CD8-positive, alpha-beta memory T cell (primary cell): ENCODE measurements around the gene ZBTB42. TPM values are rescaled to one million over a fixed set of nuclear protein-coding genes. Genes with fewer than 3 reads are reported as not detected.

ENCODE experiments used
- CTCF ChIA-PET: fragments of 350-600 bp; sonication (Branson Sonifier 250); formaldehyde crosslinking; loops from one replicate; lab custom pipeline; 2021; ENCODE audit warnings: antibody characterized with exemption; lab: Charles Lee
- POLR2A ChIA-PET: fragments of 350-600 bp; sonication (Branson Sonifier 250); formaldehyde crosslinking; loops from one replicate; lab custom pipeline; 2021; ENCODE audit warnings: antibody characterized with exemption; lab: Charles Lee
- DNase-seq, 5 donors: peaks; one replicate each; pipeline versions ENCODE4 v3.0.0 to v3.0.0-alpha.2; 2020 to 2022; ENCODE audit warnings: mixed read lengths in 1 of 5
- H3K27ac ChIP-seq: one replicate; pipeline ENCODE4 v1.7.0; 2013; ENCODE audit warnings: low read depth, mild to moderate bottlenecking, low read length, moderate library complexity
- H3K27me3 ChIP-seq: 2 replicates; pipeline ENCODE4 v1.7.0; 2013; ENCODE audit warnings: low read length, mild to moderate bottlenecking; ENCODE audit not compliant: insufficient read depth, poor library complexity, severe bottlenecking
- H3K36me3 ChIP-seq: 2 replicates; pipeline ENCODE4 v1.7.0; 2013; ENCODE audit warnings: mild to moderate bottlenecking, low read length, moderate library complexity; ENCODE audit not compliant: insufficient read depth
- H3K4me1 ChIP-seq: 2 replicates; pipeline ENCODE4 v1.7.0; 2013; ENCODE audit warnings: mild to moderate bottlenecking, low read length, moderate library complexity; ENCODE audit not compliant: insufficient read depth
- H3K4me3 ChIP-seq: 2 replicates; pipeline ENCODE4 v1.7.0; 2013; ENCODE audit warnings: mild to moderate bottlenecking, low read length
- H3K9me3 ChIP-seq: 2 replicates; pipeline ENCODE4 v1.7.0; 2013; ENCODE audit warnings: mild to moderate bottlenecking, low read length
- H3K27ac Mint-ChIP-seq, 8 donors: one replicate each; pipeline ENCODE4 v1.8.0; 2020 to 2021; ENCODE audit warnings: mixed read lengths in 8 of 8, mild to moderate bottlenecking in 6 of 8, inconsistent platforms in 3 of 8, moderate library complexity in 3 of 8
- H3K27me3 Mint-ChIP-seq, 2 donors: one replicate each; pipeline ENCODE4 v1.8.0; 2020 to 2021; ENCODE audit warnings: mixed read lengths in 2 of 2, mild to moderate bottlenecking in 1 of 2, moderate library complexity in 1 of 2
- H3K36me3 Mint-ChIP-seq, 3 donors: one replicate each; pipeline ENCODE4 v1.8.0; 2020 to 2021; ENCODE audit warnings: mixed read lengths in 3 of 3, inconsistent platforms in 1 of 3, mild to moderate bottlenecking in 1 of 3
- H3K4me1 Mint-ChIP-seq, 3 donors: one replicate each; pipeline ENCODE4 v1.8.0; 2020 to 2021; ENCODE audit warnings: mixed read lengths in 3 of 3, inconsistent platforms in 1 of 3, mild to moderate bottlenecking in 1 of 3
- H3K4me3 Mint-ChIP-seq, 7 donors: one replicate each; pipeline ENCODE4 v1.8.0; 2020 to 2021; ENCODE audit warnings: mixed read lengths in 7 of 7, mild to moderate bottlenecking in 6 of 7, moderate library complexity in 4 of 7, inconsistent platforms in 2 of 7
- H3K9me3 Mint-ChIP-seq, 5 donors: one replicate each; pipeline ENCODE4 v1.8.0; 2020 to 2022; ENCODE audit warnings: mixed read lengths in 5 of 5, mild to moderate bottlenecking in 3 of 5, moderate library complexity in 2 of 5, inconsistent platforms in 1 of 5
- polyA plus RNA-seq: library from polyadenylated mRNA; unstranded; fragments of 300-500 nt; fragmentation: Illumina TruSeq; gene quantifications from one replicate; pipeline ENCODE4 v1.2.3, GENCODE V29; 2021
- total RNA-seq, 2 experiments: library from RNA; stranded (reverse); gene quantifications; one replicate each; pipeline ENCODE4 v1.2.3, GENCODE V29; 2021

ZBTB42 gene
- total and polyA plus RNA-seq, 3 experiments from 2014 or later, result 2.7 to 3.5 (median 3.3) TPM

- POLR2A ChIA-PET, result no interaction called here
- Histone ChIP-seq H3K36me3 (peaks cover 4% of the 10 kb centered on the region), H3K4me3 (no peak overlapping the region), H3K4me1 (peaks cover 9% of the 10 kb centered on the region), H3K9me3 (no peaks in the 10 kb centered on the region), H3K27me3 (no peaks in the 10 kb centered on the region), H3K27ac (no peak overlapping the region)
- Mint-ChIP-seq H3K27ac (peak overlapping the region in 3 of 8 donors; percentile 29 to 71 (median 55)), H3K27me3 (no peaks in the 10 kb centered on the region), H3K4me3 (peak overlapping the region in 1 of 7 donors; percentile 36), H3K9me3 (no peaks in the 10 kb centered on the region), H3K4me1 (peaks cover 4 to 41% (median 12%) of the 10 kb centered on the region in 3 donors), H3K36me3 (peaks cover 0 to 17% (median 0%) of the 10 kb centered on the region in 3 donors)
- DNase-seq, result no peak
- CTCF ChIA-PET, result interaction anchor here (0.9 to 1.0 kb wide), 2 partner anchors 19 to 39 kb away, joined by 3 read pairs; no protein-coding TSS in a partner anchor
These were observed 13.9 kb upstream of the ZBTB42 start for GRCh38 chr14:104786726-104787675.

- peak overlapping the region in 2 of 8 donors; percentile 33 to 41 for H3K27ac Mint-ChIP-seq
- POLR2A ChIA-PET, result no interaction called here
These were observed 13.2 kb upstream of the ZBTB42 start for GRCh38 chr14:104787736-104788135.

GRCh38 chr14:104788161-104788818 is 12.6 kb upstream of the ZBTB42 start:
- Histone ChIP-seq H3K36me3 (peaks cover 4% of the 10 kb centered on the region), H3K9me3 (no peaks in the 10 kb centered on the region), H3K4me1 (peaks cover 17% of the 10 kb centered on the region), H3K27me3 (no peaks in the 10 kb centered on the region), H3K27ac (no peak overlapping the region), H3K4me3 (no peak overlapping the region)
- ChIA-PET CTCF (no interaction called here), POLR2A (no interaction called here)
- H3K9me3 Mint-ChIP-seq, result no peaks in the 10 kb centered on the region
- peak overlapping the region in 1 of 8 donors; percentile 58 for H3K27ac Mint-ChIP-seq
- H3K4me1 Mint-ChIP-seq, result peaks cover 11 to 51% (median 18%) of the 10 kb centered on the region in 3 donors
- H3K36me3 Mint-ChIP-seq, result peaks cover 0 to 21% (median 0%) of the 10 kb centered on the region in 3 donors
- no peaks in the 10 kb centered on the region for H3K27me3 Mint-ChIP-seq
- no peak overlapping the region for H3K4me3 Mint-ChIP-seq
- no peak for DNase-seq

More at GRCh38 chr14:104787736-104788135, 13.2 kb upstream of the ZBTB42 start:
- Mint-ChIP-seq H3K36me3 (peaks cover 0 to 20% (median 0%) of the 10 kb centered on the region in 3 donors), H3K4me1 (peaks cover 5 to 45% (median 13%) of the 10 kb centered on the region in 3 donors), H3K4me3 (no peak overlapping the region), H3K27me3 (no peaks in the 10 kb centered on the region), H3K9me3 (no peaks in the 10 kb centered on the region)
- Histone ChIP-seq H3K27ac (no peak overlapping the region), H3K27me3 (no peaks in the 10 kb centered on the region), H3K36me3 (peaks cover 4% of the 10 kb centered on the region), H3K4me1 (peaks cover 12% of the 10 kb centered on the region), H3K9me3 (no peaks in the 10 kb centered on the region), H3K4me3 (no peak overlapping the region)
- DNase-seq, result no peak
- CTCF ChIA-PET, result interaction anchor here (0.9 kb wide), 1 partner anchor 19 kb away, joined by 3 read pairs; no protein-coding TSS in a partner anchor

GRCh38 chr14:104788873-104789663 is 11.8 kb upstream of the ZBTB42 start:
- peaks cover 0 to 21% (median 0%) of the 10 kb centered on the region in 3 donors for H3K36me3 Mint-ChIP-seq
- H3K27ac Mint-ChIP-seq, result peak overlapping the region in 2 of 8 donors; percentile 21 to 54
- peaks cover 4% of the 10 kb centered on the region for H3K36me3 ChIP-seq
- H3K4me1 Mint-ChIP-seq, result peaks cover 19 to 59% (median 26%) of the 10 kb centered on the region in 3 donors
- no peaks in the 10 kb centered on the region for H3K27me3 ChIP-seq
- DNase-seq, result no peak
- no peak overlapping the region for H3K4me3 ChIP-seq
- no peak overlapping the region for H3K4me3 Mint-ChIP-seq
- no peaks in the 10 kb centered on the region for H3K27me3 Mint-ChIP-seq
- H3K9me3 ChIP-seq, result no peaks in the 10 kb centered on the region
- CTCF ChIA-PET, result interaction anchor here (1.2 kb wide), 1 partner anchor 21 kb away, joined by 5 read pairs; no protein-coding TSS in a partner anchor
- peaks cover 25% of the 10 kb centered on the region for H3K4me1 ChIP-seq
- H3K27ac ChIP-seq, result no peak overlapping the region
- POLR2A ChIA-PET, result no interaction called here
- no peaks in the 10 kb centered on the region for H3K9me3 Mint-ChIP-seq

- Histone ChIP-seq H3K36me3 (peaks cover 4% of the 10 kb centered on the region), H3K4me1 (peaks cover 31% of the 10 kb centered on the region), H3K9me3 (no peaks in the 10 kb centered on the region), H3K4me3 (no peak overlapping the region), H3K27ac (no peak overlapping the region), H3K27me3 (no peaks in the 10 kb centered on the region)
- peak overlapping the region in 1 of 8 donors; percentile 54 for H3K27ac Mint-ChIP-seq
- peaks cover 25 to 65% (median 32%) of the 10 kb centered on the region in 3 donors for H3K4me1 Mint-ChIP-seq
- no peak overlapping the region for H3K4me3 Mint-ChIP-seq
- H3K27me3 Mint-ChIP-seq, result no peaks in the 10 kb centered on the region
- POLR2A ChIA-PET, result no interaction called here
- H3K36me3 Mint-ChIP-seq, result peaks cover 0 to 22% (median 0%) of the 10 kb centered on the region in 3 donors
- no peaks in the 10 kb centered on the region for H3K9me3 Mint-ChIP-seq
- no peak for DNase-seq
- CTCF ChIA-PET, result interaction anchor here (1.2 kb wide), 1 partner anchor 22 kb away, joined by 5 read pairs; no protein-coding TSS in a partner anchor
These were observed 10.9 kb upstream of the ZBTB42 start for GRCh38 chr14:104789752-104790743.

- ChIA-PET CTCF (no interaction called here), POLR2A (interaction anchor here (0.9 to 1.7 kb wide), 2 partner anchors 9 to 34 kb away, joined by 3 to 5 read pairs; partner anchors contain the start of gene ZBTB42)
- H3K27me3 ChIP-seq, result no peaks in the 10 kb centered on the region
- H3K4me3 ChIP-seq, result no peak overlapping the region
- Mint-ChIP-seq H3K36me3 (peaks cover 0 to 22% (median 0%) of the 10 kb centered on the region in 3 donors), H3K9me3 (no peaks in the 10 kb centered on the region), H3K27ac (peak overlapping the region in 4 of 8 donors; percentile 24 to 66 (median 56)), H3K4me1 (peaks cover 29 to 64% (median 32%) of the 10 kb centered on the region in 3 donors), H3K27me3 (no peaks in the 10 kb centered on the region), H3K4me3 (peak overlapping the region in 2 of 7 donors; percentile 17 to 80)
- H3K27ac ChIP-seq, result no peak overlapping the region
- peaks cover 4% of the 10 kb centered on the region for H3K36me3 ChIP-seq
- H3K4me1 ChIP-seq, result peaks cover 37% of the 10 kb centered on the region
- no peaks in the 10 kb centered on the region for H3K9me3 ChIP-seq
- no peak for DNase-seq
These were observed 9.5 kb upstream of the ZBTB42 start for GRCh38 chr14:104791425-104791824.
